H1 (cell line): ENCODE data around the gene IRAK4. TPM values are rescaled to one million over a fixed set of nuclear protein-coding genes. Genes with fewer than 3 reads are reported as not detected.

Experiments
- CTCF ChIA-PET: fragments of 300-600 bp; sonication (Branson Sonifier 250); formaldehyde crosslinking; loops from one replicate; lab custom pipeline; 2021; ENCODE audit not compliant: partially characterized antibody; lab: Charles Lee
- POLR2A ChIA-PET: fragments of 300-600 bp; sonication (Branson Sonifier 250); formaldehyde crosslinking; loops from one replicate; lab custom pipeline; 2021; ENCODE audit warnings: inconsistent platforms; ENCODE audit not compliant: partially characterized antibody; lab: Charles Lee
- DNase-seq, 2 experiments: peaks; one replicate each; pipeline versions ENCODE4 v3.0.0 to v3.0.0-alpha.2; 2010 to 2022; ENCODE audit warnings: low spot score in 2 of 2, low read depth in 1 of 2, mixed read lengths in 1 of 2
- FAIRE-seq: peaks from 2 replicates; lab custom pipeline; 2011; peaks lifted over from hg19 to GRCh38; lab: Jason Lieb, UNC
- H2AFZ ChIP-seq: 2 replicates; pipeline ENCODE4 v1.8.1; 2012; ENCODE audit warnings: low read length, inconsistent platforms
- H2AK5ac ChIP-seq: 2 replicates; pipeline ENCODE4 v1.6.1; 2013; ENCODE audit warnings: low read depth, low read length
- H2BK120ac ChIP-seq: replicated peaks from 2 replicates; pipeline ENCODE3; 2013; ENCODE audit warnings: low read depth, low read length, inconsistent platforms
- H2BK12ac ChIP-seq: 2 replicates; pipeline ENCODE4 v1.6.1; 2013; ENCODE audit warnings: low read depth, low read length
- H2BK15ac ChIP-seq: 2 replicates; pipeline ENCODE4 v1.6.1; 2013; ENCODE audit warnings: low read length
- H2BK20ac ChIP-seq: 2 replicates; pipeline ENCODE4 v1.6.1; 2013; ENCODE audit warnings: low read length
- H2BK5ac ChIP-seq: 2 replicates; pipeline ENCODE4 v1.6.1; 2013; ENCODE audit warnings: low read depth, low read length
- H3K14ac ChIP-seq: 2 replicates; pipeline ENCODE4 v1.6.1; 2013; ENCODE audit warnings: inconsistent platforms; ENCODE audit not compliant: insufficient read length
- H3K18ac ChIP-seq: 2 replicates; pipeline ENCODE4 v1.6.1; 2013; ENCODE audit warnings: low read length; ENCODE audit errors: extremely low read depth
- H3K23ac ChIP-seq: 2 replicates; pipeline ENCODE4 v1.6.1; 2013; ENCODE audit warnings: inconsistent platforms; ENCODE audit not compliant: insufficient read length
- H3K23me2 ChIP-seq: 2 replicates; pipeline ENCODE4 v1.6.1; 2013; ENCODE audit warnings: low read depth, low read length
- H3K27ac ChIP-seq: 2 replicates; pipeline ENCODE4 v1.6.1; 2011; ENCODE audit warnings: low read depth, low read length, inconsistent platforms
- H3K27me3 ChIP-seq, 4 experiments: replicated peaks in 1 of 4; 1 replicate in 1 of 4; 2 replicates in 3 of 4; pipeline versions ENCODE4 v1.6.1 to v1.8.1; 2011 to 2013; ENCODE audit warnings: low read length in 3 of 4, mild to moderate bottlenecking in 3 of 4, inconsistent platforms in 2 of 4, mixed read lengths in 2 of 4, moderate library complexity in 1 of 4; ENCODE audit not compliant: control insufficient read depth in 3 of 4, insufficient read depth in 3 of 4; ENCODE audit errors: extremely low read depth in 1 of 4
- H3K36me3 ChIP-seq, 4 experiments: 2 replicates each; pipeline versions ENCODE4 v1.6.1 to v1.8.1; 2011 to 2013; ENCODE audit warnings: mild to moderate bottlenecking in 4 of 4, low read length in 3 of 4, moderate library complexity in 2 of 4, control low read depth in 1 of 4, inconsistent platforms in 1 of 4; ENCODE audit not compliant: insufficient read depth in 4 of 4, control insufficient read depth in 2 of 4
- H3K4ac ChIP-seq: replicated peaks from 2 replicates; pipeline ENCODE3; 2013; ENCODE audit warnings: low read length, low read depth, mixed read lengths, inconsistent platforms; ENCODE audit not compliant: insufficient read length
- H3K4me1 ChIP-seq, 4 experiments: replicated peaks in 1 of 4; 1 replicate in 1 of 4; 2 replicates in 3 of 4; pipeline versions ENCODE4 v1.6.1 to v1.8.1; 2011 to 2013; ENCODE audit warnings: low read length in 3 of 4, inconsistent platforms in 2 of 4, mixed read lengths in 1 of 4; ENCODE audit not compliant: insufficient read depth in 4 of 4, control insufficient read depth in 3 of 4
- H3K4me2 ChIP-seq, 2 experiments: 2 replicates each; pipeline versions ENCODE4 v1.6.1 to v1.8.1; 2011 to 2013; ENCODE audit warnings: low read depth in 2 of 2, low read length in 2 of 2, control low read depth in 1 of 2, inconsistent platforms in 1 of 2, mild to moderate bottlenecking in 1 of 2; ENCODE audit not compliant: insufficient read depth in 1 of 2
- H3K4me3 ChIP-seq, 4 experiments: fragments of 200-600, 300-600 bp in 1 of 4; sonication (generic), shearing (Covaris generic), sonication (Bioruptor Twin) in 1 of 4; 2 replicates each; pipeline versions ENCODE4 v1.5.1 to v1.8.1; 2011 to 2016; ENCODE audit warnings: low read length in 4 of 4, low read depth in 3 of 4, control low read depth in 2 of 4, inconsistent platforms in 2 of 4, mild to moderate bottlenecking in 2 of 4, mixed read lengths in 1 of 4, moderate library complexity in 1 of 4; ENCODE audit not compliant: insufficient read depth in 2 of 4; ENCODE audit errors: extremely low read depth in 1 of 4
- H3K56ac ChIP-seq: replicated peaks from 2 replicates; pipeline ENCODE3; 2013; ENCODE audit warnings: low read depth, mild to moderate bottlenecking, mixed read lengths, low read length, inconsistent platforms; ENCODE audit not compliant: insufficient read length
- H3K79me1 ChIP-seq: 2 replicates; pipeline ENCODE4 v1.6.1; 2013; ENCODE audit warnings: low read depth, low read length, control low read depth
- H3K79me2 ChIP-seq, 2 experiments: 2 replicates each; pipeline versions ENCODE4 v1.6.1 to v1.8.1; 2012 to 2013; ENCODE audit warnings: low read length in 2 of 2, mild to moderate bottlenecking in 2 of 2, inconsistent platforms in 1 of 2; ENCODE audit not compliant: insufficient read depth in 2 of 2, control insufficient read depth in 1 of 2
- H3K9ac ChIP-seq, 4 experiments: replicated peaks in 1 of 4; 1 replicate in 1 of 4; 2 replicates in 3 of 4; pipeline versions ENCODE4 v1.6.1 to v1.8.1; 2011 to 2013; ENCODE audit warnings: low read depth in 3 of 4, low read length in 3 of 4, control low read depth in 2 of 4, mild to moderate bottlenecking in 2 of 4, moderate library complexity in 2 of 4, inconsistent platforms in 1 of 4; ENCODE audit errors: extremely low read depth in 1 of 4
- H3K9me3 ChIP-seq, 2 experiments: 2 replicates each; pipeline versions ENCODE4 v1.6.1 to v1.8.1; 2012 to 2013; ENCODE audit warnings: mild to moderate bottlenecking in 2 of 2, moderate library complexity in 2 of 2, control low read depth in 1 of 2, inconsistent platforms in 1 of 2, low read depth in 1 of 2, low read length in 1 of 2, mixed read lengths in 1 of 2; ENCODE audit not compliant: insufficient read depth in 2 of 2
- H4K20me1 ChIP-seq, 2 experiments: replicated peaks in 1 of 2; 2 replicates each; pipeline versions ENCODE3 to v1.8.1; 2011 to 2013; ENCODE audit warnings: inconsistent platforms in 2 of 2, low read length in 2 of 2, mild to moderate bottlenecking in 1 of 2; ENCODE audit not compliant: insufficient read depth in 2 of 2, control insufficient read depth in 1 of 2
- H4K5ac ChIP-seq: 2 replicates; pipeline ENCODE4 v1.6.1; 2013; ENCODE audit warnings: low read length, low read depth, mixed read lengths, inconsistent platforms; ENCODE audit not compliant: insufficient read length
- H4K8ac ChIP-seq: 2 replicates; pipeline ENCODE4 v1.8.0; 2013; ENCODE audit warnings: mild to moderate bottlenecking, moderate library complexity, low read length, inconsistent platforms; ENCODE audit not compliant: insufficient read depth; ENCODE audit errors: extremely low read depth
- H4K91ac ChIP-seq: replicated peaks from 2 replicates; pipeline ENCODE3; 2013; ENCODE audit warnings: low read length, mixed read lengths, inconsistent platforms; ENCODE audit not compliant: insufficient read length
- CBX5 ChIP-seq: fragments of 300-800, 300-1000 bp; sonication (generic); IDR thresholded peaks from 2 replicates; pipeline ENCODE4 v1.7.1; 2016; ENCODE audit warnings: antibody characterized with exemption, low read length, low read depth
- CBX8 ChIP-seq: fragments of 300-800, 300-1000 bp; sonication (generic); IDR thresholded peaks from 2 replicates; pipeline ENCODE4 v1.7.1; 2016; ENCODE audit warnings: low read depth, low read length, borderline replicate concordance
- EGR1 ChIP-seq: IDR thresholded peaks from 2 replicates; pipeline ENCODE4 v1.6.1; 2011; ENCODE audit warnings: low read depth, low read length, borderline replicate concordance
- HDAC2 ChIP-seq, 2 experiments: fragments of 300-600 bp in 1 of 2; sonication (generic) in 1 of 2; IDR thresholded peaks; 2 replicates each; pipeline ENCODE4 v1.6.1; 2011 to 2012; ENCODE audit warnings: low read depth in 2 of 2, low read length in 2 of 2, mild to moderate bottlenecking in 2 of 2, moderate library complexity in 2 of 2, borderline replicate concordance in 1 of 2, inconsistent platforms in 1 of 2
- NANOG ChIP-seq: IDR thresholded peaks from 2 replicates; pipeline ENCODE4 v1.6.1; 2011; ENCODE audit warnings: low read length, low read depth, mild to moderate bottlenecking, inconsistent platforms; ENCODE audit not compliant: insufficient read depth, poor library complexity, severe bottlenecking
- POLR2A ChIP-seq, 2 experiments: IDR thresholded peaks; 1 replicate in 1 of 2; 2 replicates in 1 of 2; pipeline ENCODE4 v1.6.1; 2011; ENCODE audit warnings: low read depth in 2 of 2, low read length in 2 of 2, mild to moderate bottlenecking in 2 of 2; ENCODE audit errors: control extremely low read depth in 1 of 2
- SP2 ChIP-seq: IDR thresholded peaks from 2 replicates; pipeline ENCODE4 v1.6.1; 2012; ENCODE audit warnings: mild to moderate bottlenecking, low read length, inconsistent platforms
- TAF1 ChIP-seq: IDR thresholded peaks from 2 replicates; pipeline ENCODE4 v1.6.1; 2011; ENCODE audit warnings: mild to moderate bottlenecking, low read depth, low read length
- TCF12 ChIP-seq: IDR thresholded peaks from 2 replicates; pipeline ENCODE4 v1.6.1; 2011; ENCODE audit warnings: low read depth, mild to moderate bottlenecking, low read length
- WGBS, 2 experiments: shearing (Covaris generic) in 1 of 2; methylation state at CpG; one replicate each; pipeline versions ENCODE4 v1.1.6 to v1.1.7; 2013 to 2015; ENCODE audit warnings: low lambda C conversion rate in 2 of 2, mixed read lengths in 2 of 2, inconsistent platforms in 1 of 2, low coverage in 1 of 2, missing lambda C conversion rate in 1 of 2; ENCODE audit not compliant: insufficient replicate concordance in 2 of 2, insufficient coverage in 1 of 2, insufficient read length in 1 of 2; ENCODE audit errors: extremely low coverage in 1 of 2, missing lambda C conversion rate in 1 of 2; 5-methylcytosine and 5-hydroxymethylcytosine counted together
- polyA plus RNA-seq, 7 experiments: library from polyadenylated mRNA; depleted of rRNA in 3 of 7; stranded (reverse) in 5 of 7; unstranded in 2 of 7; fragments of >200 nt in 5 of 7; fragments of 200-250 nt in 2 of 7; gene quantifications; 1 replicate in 5 of 7; 2 replicates in 1 of 7; 4 replicates in 1 of 7; pipeline versions ENCODE4 v1.2.1 to v1.2.3, GENCODE V29; 2011 to 2013; ENCODE audit warnings: missing spikeins in 2 of 7, mixed read lengths in 2 of 7
- total RNA-seq: library from RNA; stranded (reverse); fragmentation: NEBNext Ultra II Directional; extraction: Animal tissue kit (Norgen Biotek cat#: 25700); gene quantifications from 2 replicates; pipeline ENCODE4 v1.2.1, GENCODE V29; 2021

IRAK4 gene
- total and polyA plus RNA-seq, 2 of the 8 experiments (the other 6 are each of a cell fraction or from before 2014, with no cell fraction given): 2.3 to 7.7 TPM

DNA sequence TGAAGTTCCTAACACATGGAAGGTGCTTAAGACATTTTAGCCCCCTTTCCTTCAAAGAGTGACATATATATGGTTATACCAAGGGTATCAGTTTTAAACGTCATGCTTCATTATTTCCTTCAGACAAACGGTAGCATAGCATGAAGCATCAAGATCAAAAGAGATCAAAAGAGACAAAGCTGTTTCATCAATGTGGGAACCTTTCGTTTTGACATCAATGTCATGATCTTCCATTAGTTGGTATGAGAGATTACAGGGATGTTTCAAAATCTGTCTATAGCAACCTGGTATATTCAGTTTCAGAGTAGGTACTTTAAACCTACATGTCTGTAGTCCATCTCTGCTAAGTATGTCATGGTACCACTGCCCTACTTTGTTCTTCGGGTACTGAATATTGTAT lies 28.5 kb upstream of the IRAK4 start:
- no peaks in the 10 kb centered on the region for H3K23me2 ChIP-seq
- H3K4me3 ChIP-seq: no peak overlapping the region
- no peak overlapping the region for H3K27ac ChIP-seq
- no peaks in the 10 kb centered on the region for H3K79me2 ChIP-seq
- no peak overlapping the region for H3K18ac ChIP-seq
- no peak overlapping the region for H2BK12ac ChIP-seq
- no peaks in the 10 kb centered on the region for H3K9me3 ChIP-seq
- DNase-seq (no peak), FAIRE-seq (no peak)
- no peak overlapping the region for H3K4ac ChIP-seq
- H3K56ac ChIP-seq: no peak overlapping the region
- ChIA-PET POLR2A (no interaction called here), CTCF (interaction anchor here (1.1 to 1.5 kb wide), 2 partner anchors 285 to 287 kb away, joined by 3 to 5 read pairs; no protein-coding TSS in a partner anchor)
- H3K23ac ChIP-seq: no peak overlapping the region
- no peaks in the 10 kb centered on the region for H4K20me1 ChIP-seq
- H3K4me1 ChIP-seq: no peaks in the 10 kb centered on the region
- no peak overlapping the region for H2BK15ac ChIP-seq
- no peak overlapping the region for H4K8ac ChIP-seq
- H2BK5ac ChIP-seq: no peak overlapping the region
- H2BK120ac ChIP-seq: no peak overlapping the region
- no peak overlapping the region for H2BK20ac ChIP-seq
- no peak overlapping the region for H2AFZ ChIP-seq
- H3K27me3 ChIP-seq: no peaks in the 10 kb centered on the region
- no peak overlapping the region for H2AK5ac ChIP-seq
- no peak overlapping the region for H4K91ac ChIP-seq
- H3K4me2 ChIP-seq: no peak overlapping the region
- no peak overlapping the region for H3K9ac ChIP-seq
- no peak overlapping the region for H4K5ac ChIP-seq
- TF ChIP-seq POLR2A (IDR thresholded peaks at IDR 0.05; ENCODE audit: control extremely low read depth in 1 of 2, low read depth in 2 of 2, low read length in 2 of 2) (no peak), TCF12 (no peak), EGR1 (no peak), CBX8 (no peak), NANOG (no peak), SP2 (no peak), CBX5 (no peak), HDAC2 (IDR thresholded peaks at IDR 0.05; ENCODE audit: borderline replicate concordance in 1 of 2, low read depth in 2 of 2, low read length in 2 of 2) (no peak), TAF1 (no peak)
- no peak overlapping the region for H3K14ac ChIP-seq
- peaks cover 0 to 2% (median 0%) of the 10 kb centered on the region in 4 experiments; a peak in 1 of 8 replicates for H3K36me3 ChIP-seq
- no peaks in the 10 kb centered on the region for H3K79me1 ChIP-seq
- whole genome bisulfite sequencing, 2 experiments: 81% methylated on average over 4 of the region's 4 CpGs; no CpG with 5 or more reads in 1 of the 2 experiments
